HG02678 (cell line): Measurements from ENCODE around the gene METTL24.
"Not testable (repeated sequence)": the region's sequence is repeated elsewhere in the genome, so short reads cannot be mapped to it uniquely, and the experiment has no call there.

Experiments
- ATAC-seq: cut with Tn5 transposase; IDR thresholded peaks from one replicate; pipeline ENCODE4 v1.9.1; 2021; ENCODE audit warnings: mild to moderate bottlenecking, moderate library complexity; ENCODE audit not compliant: unreplicated experiment

The METTL24 gene

GRCh38 chr6:110363748-110364147 lies 5.6 kb upstream of the METTL24 start:
- ATAC-seq = no peak

- no peak for ATAC-seq
Measured at GRCh38 chr6:110360676-110361075, 2.5 kb upstream of the METTL24 start.

GRCh38 chr6:110359556-110359955 lies 1.4 kb upstream of the METTL24 start:
- no peak for ATAC-seq

GRCh38 chr6:110358553-110359160 lies 508 bp upstream of the METTL24 start:
- no peak for ATAC-seq

GRCh38 chr6:110357298-110357663 lies 868 bp downstream of the METTL24 start:
- ATAC-seq = no peak

- ATAC-seq = no peak
Measured at GRCh38 chr6:110356778-110357177, 1.4 kb downstream of the METTL24 start.

- no peak for ATAC-seq
Measured at GRCh38 chr6:110355727-110356126, 2.4 kb downstream of the METTL24 start.

GRCh38 chr6:110355022-110355421 lies 3.1 kb downstream of the METTL24 start:
- no peak for ATAC-seq

- no peak for ATAC-seq
Measured at GRCh38 chr6:110354153-110354552, 4.0 kb downstream of the METTL24 start.

- ATAC-seq = no peak
Measured at GRCh38 chr6:110353457-110354001, 4.6 kb downstream of the METTL24 start.

- ATAC-seq = no peak
Measured at GRCh38 chr6:110352563-110353262, 5.4 kb downstream of the METTL24 start.

GRCh38 chr6:110351986-110352385 lies 6.2 kb downstream of the METTL24 start:
- no peak for ATAC-seq

GRCh38 chr6:110351546-110351945 lies 6.6 kb downstream of the METTL24 start:
- ATAC-seq = no peak

- ATAC-seq = not testable (repeated sequence)
Measured at GRCh38 chr6:110350593-110350992, 7.6 kb downstream of the METTL24 start.

- no peak for ATAC-seq
Measured at GRCh38 chr6:110348961-110349690, 9.0 kb downstream of the METTL24 start.

- no peak for ATAC-seq
Measured at GRCh38 chr6:110345025-110345424, 13.1 kb downstream of the METTL24 start.

GRCh38 chr6:110342759-110343158 lies 15.4 kb downstream of the METTL24 start:
- ATAC-seq = no peak

GRCh38 chr6:110341663-110342596 lies 16.2 kb downstream of the METTL24 start:
- ATAC-seq = no peak

GRCh38 chr6:110341067-110341466 lies 17.1 kb downstream of the METTL24 start:
- no peak for ATAC-seq

GRCh38 chr6:110340392-110340965 lies 17.7 kb downstream of the METTL24 start:
- no peak for ATAC-seq
